ENCODE data around the gene OS9.

DNA sequence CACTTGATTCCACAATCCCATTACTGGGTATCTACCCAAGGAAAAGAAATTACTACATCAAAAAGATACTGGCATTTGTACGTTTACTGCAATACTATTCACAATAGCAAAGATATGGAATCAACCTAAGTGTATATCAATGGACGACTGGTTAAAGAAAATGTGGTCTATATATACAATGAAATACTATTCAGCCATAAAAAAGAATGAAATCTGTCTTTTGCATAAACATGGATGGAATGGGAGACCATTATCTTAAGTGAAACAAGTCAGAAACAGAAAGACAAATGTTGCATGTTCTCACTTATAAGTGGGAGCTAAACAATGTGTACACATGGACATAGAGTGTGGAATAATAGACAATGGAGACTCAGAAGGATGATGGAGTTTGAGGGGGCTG, 5.0 kb upstream of the OS9 start:
- TF ChIP-seq, protein P1, sequence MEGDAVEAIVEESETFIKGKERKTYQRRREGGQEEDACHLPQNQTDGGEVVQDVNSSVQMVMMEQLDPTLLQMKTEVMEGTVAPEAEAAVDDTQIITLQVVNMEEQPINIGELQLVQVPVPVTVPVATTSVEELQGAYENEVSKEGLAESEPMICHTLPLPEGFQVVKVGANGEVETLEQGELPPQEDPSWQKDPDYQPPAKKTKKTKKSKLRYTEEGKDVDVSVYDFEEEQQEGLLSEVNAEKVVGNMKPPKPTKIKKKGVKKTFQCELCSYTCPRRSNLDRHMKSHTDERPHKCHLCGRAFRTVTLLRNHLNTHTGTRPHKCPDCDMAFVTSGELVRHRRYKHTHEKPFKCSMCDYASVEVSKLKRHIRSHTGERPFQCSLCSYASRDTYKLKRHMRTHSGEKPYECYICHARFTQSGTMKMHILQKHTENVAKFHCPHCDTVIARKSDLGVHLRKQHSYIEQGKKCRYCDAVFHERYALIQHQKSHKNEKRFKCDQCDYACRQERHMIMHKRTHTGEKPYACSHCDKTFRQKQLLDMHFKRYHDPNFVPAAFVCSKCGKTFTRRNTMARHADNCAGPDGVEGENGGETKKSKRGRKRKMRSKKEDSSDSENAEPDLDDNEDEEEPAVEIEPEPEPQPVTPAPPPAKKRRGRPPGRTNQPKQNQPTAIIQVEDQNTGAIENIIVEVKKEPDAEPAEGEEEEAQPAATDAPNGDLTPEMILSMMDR (conservative IDR thresholded peaks at IDR 0.05; ENCODE audit: low read length) = no peak
- no peak for TF ChIP-seq EZH2phosphoT487 (IDR thresholded peaks at IDR 0.05; ENCODE audit: borderline replicate concordance, low read depth, low read length)

Data from OCI-LY7 (cell line).